GM19372 (cell line): Measurements from ENCODE around the gene MCRIP1.
A peak's percentile ranks its signal among the peaks of the same experiment; 100 is the strongest.
"Not testable (repeated sequence)": the region's sequence is repeated elsewhere in the genome, so short reads cannot be mapped to it uniquely, and the experiment has no call there.

Experiments
- ATAC-seq: cut with Tn5 transposase; IDR thresholded peaks from one replicate; pipeline ENCODE4 v1.9.1; 2021; ENCODE audit warnings: mild to moderate bottlenecking, low read depth, moderate library complexity; ENCODE audit not compliant: unreplicated experiment

The MCRIP1 gene

DNA sequence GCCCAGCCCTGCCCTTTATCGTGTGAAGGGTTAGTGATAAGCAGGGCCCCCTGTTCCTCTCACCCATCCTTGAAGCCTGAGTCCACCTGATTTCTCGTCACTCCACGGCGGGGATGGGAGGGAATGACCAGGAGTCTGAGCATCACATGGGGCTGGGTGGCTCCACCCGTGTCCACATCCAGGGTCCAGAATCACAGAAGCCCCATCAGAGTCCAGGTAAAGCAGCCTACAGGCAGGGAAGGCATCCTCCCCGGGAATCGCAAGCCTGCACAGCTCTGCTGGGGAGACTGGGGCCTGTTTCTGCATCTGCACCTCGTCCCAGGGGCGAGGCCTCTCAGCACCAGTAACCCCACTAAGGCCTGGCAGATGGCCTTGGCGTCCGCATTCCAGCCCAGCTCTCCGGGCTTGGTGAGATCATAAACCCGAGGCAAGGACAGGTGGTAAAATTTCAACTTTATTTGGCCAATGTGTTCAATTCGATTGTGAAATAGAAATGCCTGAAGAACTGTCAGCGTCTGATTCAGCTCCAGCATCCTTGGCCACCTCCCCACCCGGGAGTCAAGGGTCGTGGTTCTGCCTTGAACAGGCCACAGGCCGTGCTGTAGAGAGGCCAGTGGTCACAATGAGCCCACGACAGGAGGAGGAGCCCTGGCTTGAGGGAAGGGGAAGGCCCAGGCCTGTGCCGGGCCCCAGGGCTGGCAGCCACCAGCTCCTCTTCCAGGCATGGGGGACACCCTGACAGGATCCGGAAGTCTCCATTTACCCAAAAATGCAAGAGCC lies 9.8 kb upstream of the MCRIP1 start:
- ATAC-seq = no peak

GRCh38 chr17:81842378-81842724 lies 9.3 kb upstream of the MCRIP1 start:
- ATAC-seq = no peak

DNA sequence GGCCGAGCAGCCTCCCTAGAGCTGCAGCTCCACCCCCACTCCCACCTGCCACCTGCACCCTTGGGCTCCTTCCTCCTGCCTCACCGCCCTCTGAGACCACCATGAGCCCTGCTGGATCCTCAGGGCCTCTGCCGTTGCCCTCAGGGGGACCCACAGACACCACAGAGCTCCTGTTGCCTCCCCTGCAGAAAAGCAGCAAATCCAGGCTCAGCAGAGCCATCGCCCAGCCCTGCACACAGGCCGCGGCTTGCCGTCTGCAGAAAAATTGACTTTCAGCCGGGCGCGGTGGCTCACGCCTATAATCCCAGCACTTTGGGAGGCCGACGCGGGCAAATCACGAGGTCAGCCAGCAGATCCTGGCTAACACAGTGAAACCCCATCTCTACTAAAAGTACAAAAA lies 8.8 kb upstream of the MCRIP1 start:
- ATAC-seq = no peak

- ATAC-seq = no peak
Observed at GRCh38 chr17:81840826-81841778, 8.0 kb upstream of the MCRIP1 start.

- ATAC-seq = not testable (repeated sequence)
Observed at GRCh38 chr17:81840059-81840458, 7.0 kb upstream of the MCRIP1 start.

DNA sequence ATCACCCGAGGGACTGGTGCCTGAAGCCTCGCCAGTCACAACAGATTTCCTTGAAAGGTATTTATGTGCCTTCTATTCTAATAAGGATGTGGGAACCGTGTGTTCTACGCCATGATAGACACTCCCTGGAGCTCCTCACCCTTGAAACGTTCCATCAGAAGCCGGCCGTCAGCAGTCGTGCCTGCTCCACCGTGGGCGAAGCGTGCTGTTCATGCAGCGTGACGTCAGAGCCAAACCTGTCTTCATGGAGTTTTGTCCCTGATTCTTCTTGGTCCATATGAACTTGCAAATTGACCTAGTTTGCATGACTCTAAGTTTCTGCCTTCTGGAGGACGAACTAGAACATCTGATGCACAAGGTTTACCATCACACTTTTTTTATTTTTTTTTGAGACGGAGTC lies 6.2 kb upstream of the MCRIP1 start:
- no peak for ATAC-seq

DNA sequence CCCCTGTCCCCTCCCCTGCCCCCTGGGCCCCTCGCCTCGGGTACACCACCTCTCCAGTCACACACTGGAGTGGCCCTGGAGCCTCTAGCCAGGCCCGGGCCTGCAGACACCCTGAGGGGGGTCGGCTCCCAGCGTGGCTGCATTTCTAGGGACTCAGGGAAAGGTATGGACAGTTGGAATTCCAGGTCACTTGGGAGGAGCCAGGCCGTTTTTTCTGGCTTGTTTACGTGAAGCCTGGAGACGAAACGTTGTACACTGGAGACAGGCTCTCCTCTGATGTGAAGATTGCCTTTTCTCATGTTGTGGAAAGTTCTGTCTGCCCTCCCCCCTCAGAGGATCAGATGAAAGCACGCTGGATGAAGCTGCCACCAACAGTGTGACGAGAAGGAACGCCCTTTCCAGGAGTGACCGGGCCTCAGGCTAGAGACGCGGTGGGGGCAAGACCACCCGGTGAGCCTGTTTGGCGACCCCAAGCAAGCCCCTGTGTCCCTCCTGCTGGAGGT lies 5.7 kb upstream of the MCRIP1 start:
- ATAC-seq = no peak

GRCh38 chr17:81837641-81838040 lies 4.5 kb upstream of the MCRIP1 start:
- no peak for ATAC-seq

- ATAC-seq = no peak
Observed at GRCh38 chr17:81834831-81835267, 1.8 kb upstream of the MCRIP1 start, which contains the start of gene PPP1R27. Gene PPP1R27, minus strand, starts transcription at chr17:81835050. Its CDS starts 97 bp downstream, at chr17:81834953.

DNA sequence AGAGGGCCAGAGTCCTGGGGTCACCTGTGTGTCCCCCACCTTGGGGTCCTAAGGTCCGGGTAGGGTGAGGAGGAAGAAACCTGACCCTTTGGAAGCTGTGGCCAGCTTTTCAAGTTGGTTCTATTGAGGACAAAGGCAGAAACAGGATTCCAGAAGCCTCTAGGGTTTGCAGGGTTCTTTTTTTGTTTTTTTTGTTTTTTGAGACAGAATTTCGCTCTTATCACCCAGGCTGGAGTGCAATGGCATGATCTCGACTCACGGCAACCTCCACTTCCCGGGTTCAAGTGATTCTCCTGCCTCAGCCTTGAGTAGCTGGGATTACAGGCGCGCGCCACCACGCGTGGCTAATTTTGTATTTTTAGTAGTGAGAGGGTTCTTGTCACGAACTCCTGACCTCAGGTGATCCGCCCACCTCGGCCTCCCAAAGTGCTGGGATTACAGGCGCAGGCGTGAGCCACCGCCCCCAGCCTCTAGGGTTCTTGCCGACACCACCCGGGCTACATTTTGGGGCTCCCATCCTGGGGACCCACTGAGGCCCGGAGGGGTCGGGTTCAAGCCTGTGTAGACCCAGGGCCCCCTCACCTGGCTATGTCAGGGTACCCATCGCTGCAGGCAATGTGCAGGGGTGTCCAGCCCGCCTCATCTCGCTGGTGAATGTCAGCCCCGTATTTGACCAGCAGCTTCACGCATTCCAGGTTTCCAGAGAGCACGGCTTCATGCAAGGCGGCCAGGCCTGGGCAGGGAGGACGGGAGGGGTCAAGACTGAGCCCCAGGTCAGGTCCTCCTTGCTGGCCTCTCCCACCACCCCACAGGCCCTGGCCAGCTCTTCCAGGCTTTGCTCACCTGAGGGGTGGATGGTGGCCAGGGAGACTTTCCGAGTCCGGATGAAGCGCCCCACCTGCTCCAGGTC lies 1.1 kb upstream of the MCRIP1 start:
- no peak for ATAC-seq

- peak; percentile 76 for ATAC-seq
Observed at GRCh38 chr17:81832608-81833159, 407 bp downstream of the MCRIP1 start.

- ATAC-seq = no peak
Observed at GRCh38 chr17:81831957-81832607, 1.0 kb downstream of the MCRIP1 start.

DNA sequence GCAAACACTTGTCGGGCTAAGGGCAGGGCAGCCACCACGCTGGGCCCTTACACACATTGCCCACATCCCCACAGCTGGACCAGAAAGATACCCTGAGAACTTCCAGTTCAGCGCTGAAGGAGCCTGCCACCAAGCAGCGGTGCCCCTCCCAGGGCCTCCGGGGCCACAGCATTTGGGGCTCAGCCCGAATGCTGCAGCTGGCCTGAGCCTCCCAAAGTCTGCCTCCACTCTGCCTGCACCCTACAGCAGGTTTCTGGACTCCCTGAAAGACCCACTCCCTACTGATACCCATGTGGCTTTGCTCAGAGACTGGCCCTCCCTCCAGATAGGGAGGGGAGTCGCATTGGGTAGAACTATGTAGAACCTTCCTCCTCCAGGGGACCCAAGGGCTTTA lies 1.5 kb downstream of the MCRIP1 start:
- no peak for ATAC-seq

- ATAC-seq = no peak
Observed at GRCh38 chr17:81829858-81830257, 3.2 kb downstream of the MCRIP1 start.

DNA sequence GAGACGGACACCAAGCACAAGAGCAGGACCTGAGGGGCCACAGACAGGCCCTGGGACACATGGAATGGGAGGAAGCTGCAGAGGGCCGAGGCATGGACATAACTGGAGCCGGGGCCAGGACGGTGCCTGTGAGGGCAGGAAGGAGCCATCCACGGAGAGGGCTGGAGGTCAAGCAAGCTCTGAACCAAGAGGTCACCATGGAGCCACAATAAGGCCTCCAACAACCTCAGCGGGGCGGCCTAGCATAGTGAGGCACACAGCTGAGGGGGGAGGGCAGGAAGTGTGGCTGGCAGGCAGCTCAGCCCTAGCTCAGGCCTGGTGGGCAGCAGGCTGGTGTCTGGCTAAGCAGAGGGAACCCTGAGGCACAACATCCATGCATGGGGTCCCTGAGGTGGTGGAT lies 4.4 kb downstream of the MCRIP1 start:
- ATAC-seq = no peak

DNA sequence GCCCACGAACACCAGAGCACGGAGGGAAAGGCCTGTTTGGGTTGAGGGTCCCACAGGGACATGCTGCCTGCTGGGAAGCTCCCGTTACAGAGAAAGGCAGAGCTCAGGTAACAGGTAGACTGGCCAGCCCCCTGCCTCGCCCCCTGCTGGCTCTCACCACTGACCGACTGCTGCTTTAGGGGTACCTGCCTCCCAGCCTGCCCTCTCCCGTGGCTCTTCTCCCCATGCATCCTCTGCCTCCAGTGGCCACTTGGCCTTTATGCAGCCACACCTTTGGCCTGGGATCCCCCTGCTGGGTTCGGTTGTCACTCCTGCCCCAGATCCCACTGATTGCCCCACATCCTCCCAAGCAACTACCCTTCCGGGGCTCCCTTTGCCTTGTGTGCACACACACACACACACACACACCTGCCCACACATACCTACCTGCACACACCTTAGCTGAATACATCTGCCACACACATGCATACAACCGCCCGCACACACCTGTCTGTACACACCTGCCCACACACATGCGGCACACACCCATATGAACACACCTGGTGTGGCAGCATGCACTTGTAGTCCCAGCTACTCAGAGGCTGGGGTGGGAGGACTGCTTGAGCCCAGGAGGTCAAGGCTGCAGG lies 7.1 kb downstream of the MCRIP1 start:
- no peak for ATAC-seq

DNA sequence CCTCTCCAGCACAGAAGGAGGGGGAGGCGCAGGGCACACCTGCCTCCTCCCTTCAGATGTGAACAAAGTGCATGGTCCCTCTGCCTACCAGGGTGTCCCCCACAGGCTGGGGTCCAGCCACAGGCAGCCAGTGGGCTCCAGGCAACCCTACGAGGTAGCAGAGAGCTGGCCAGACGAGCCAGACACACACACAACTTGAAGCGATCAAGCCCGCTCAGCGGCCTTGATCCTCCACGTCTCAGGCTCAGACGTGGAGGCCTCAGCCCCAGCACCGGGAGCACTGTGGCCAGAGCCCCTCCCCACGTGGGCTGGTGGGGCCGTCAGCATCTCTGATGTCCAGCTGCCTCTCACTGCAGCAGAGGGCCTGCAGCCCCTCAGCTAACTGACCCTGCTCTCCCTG lies 8.5 kb downstream of the MCRIP1 start:
- no peak for ATAC-seq

DNA sequence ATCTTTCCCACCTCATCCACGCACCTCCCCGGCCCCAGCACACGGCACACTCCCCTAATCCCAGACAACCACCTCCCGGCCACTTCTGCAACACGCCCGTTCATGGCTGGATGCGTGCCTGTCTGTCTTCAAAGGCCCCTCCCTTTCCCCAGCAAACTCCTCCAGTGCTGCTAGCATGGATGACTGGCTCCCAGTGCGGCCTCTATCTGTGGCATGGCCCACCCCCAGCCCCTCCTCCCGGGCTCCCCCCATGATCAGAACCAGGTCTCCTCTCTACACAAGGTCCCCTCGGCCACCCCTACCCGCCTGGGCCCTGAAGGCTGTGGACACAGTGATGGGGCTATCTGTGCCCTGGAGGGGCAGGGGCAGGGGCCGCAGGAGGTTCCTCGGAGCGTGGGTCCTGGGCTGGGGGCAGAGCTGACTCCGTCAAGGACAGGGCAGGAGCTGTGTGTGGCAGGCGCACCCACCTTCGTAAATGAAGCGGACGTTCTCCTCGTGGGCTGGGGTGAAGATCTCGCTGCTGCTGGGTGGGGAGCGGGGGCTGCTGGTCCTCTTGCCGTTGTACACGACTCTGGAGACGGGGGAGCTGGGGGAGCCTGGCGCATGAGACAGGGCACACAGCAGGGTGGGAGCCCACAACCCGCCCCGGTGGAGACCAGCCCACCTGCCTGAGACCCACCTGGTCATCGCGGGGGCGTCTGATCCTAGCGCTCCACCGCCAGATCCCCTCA lies 9.1 kb downstream of the MCRIP1 start:
- no peak for ATAC-seq
